Glutamatergic neuron (in vitro differentiated cells): Measurements from ENCODE around the gene CCDC178. TPM values are rescaled to one million over a fixed set of nuclear protein-coding genes. Genes with fewer than 3 reads are reported as not detected.

Experiments used
- DNase-seq: peaks from one replicate; pipeline ENCODE4 v3.0.0; 2022
- H3K27ac Mint-ChIP-seq: one replicate; pipeline ENCODE4 v1.8.0; 2020; ENCODE audit warnings: mild to moderate bottlenecking, mixed read lengths, inconsistent platforms; ENCODE audit not compliant: unreplicated experiment
- H3K27me3 Mint-ChIP-seq: one replicate; pipeline ENCODE4 v1.8.0; 2020; ENCODE audit warnings: mild to moderate bottlenecking, moderate library complexity, mixed read lengths, inconsistent platforms; ENCODE audit not compliant: unreplicated experiment
- H3K36me3 Mint-ChIP-seq: one replicate; pipeline ENCODE4 v1.8.0; 2020; ENCODE audit warnings: mild to moderate bottlenecking, mixed read lengths, inconsistent platforms; ENCODE audit not compliant: unreplicated experiment
- H3K4me1 Mint-ChIP-seq: one replicate; pipeline ENCODE4 v1.8.0; 2020; ENCODE audit warnings: mild to moderate bottlenecking, low read depth, mixed read lengths, inconsistent platforms; ENCODE audit not compliant: unreplicated experiment
- H3K4me3 Mint-ChIP-seq: one replicate; pipeline ENCODE4 v1.8.0; 2020; ENCODE audit warnings: mild to moderate bottlenecking, mixed read lengths, inconsistent platforms; ENCODE audit not compliant: unreplicated experiment
- H3K9me3 Mint-ChIP-seq: one replicate; pipeline ENCODE4 v1.8.0; 2020; ENCODE audit warnings: mild to moderate bottlenecking, moderate library complexity, mixed read lengths, inconsistent platforms; ENCODE audit not compliant: unreplicated experiment
- total RNA-seq: library from RNA; stranded (reverse); fragmentation: NEBNext Ultra II Directional; extraction: Animal tissue kit (Norgen Biotek cat#: 25700); gene quantifications from one replicate; pipeline ENCODE4 v1.2.1, GENCODE V29; 2021; ENCODE audit not compliant: unreplicated experiment
- TF ChIP-seq, protein P1 (sequence below): fragments of 200-600 bp; sonication (generic); IDR thresholded peaks from one replicate; pipeline ENCODE4 v1.5.0; 2021; ENCODE audit not compliant: partially characterized antibody, unreplicated experiment

Gene CCDC178
- total RNA-seq, 1 donor from 2014 or later: not detected

DNA sequence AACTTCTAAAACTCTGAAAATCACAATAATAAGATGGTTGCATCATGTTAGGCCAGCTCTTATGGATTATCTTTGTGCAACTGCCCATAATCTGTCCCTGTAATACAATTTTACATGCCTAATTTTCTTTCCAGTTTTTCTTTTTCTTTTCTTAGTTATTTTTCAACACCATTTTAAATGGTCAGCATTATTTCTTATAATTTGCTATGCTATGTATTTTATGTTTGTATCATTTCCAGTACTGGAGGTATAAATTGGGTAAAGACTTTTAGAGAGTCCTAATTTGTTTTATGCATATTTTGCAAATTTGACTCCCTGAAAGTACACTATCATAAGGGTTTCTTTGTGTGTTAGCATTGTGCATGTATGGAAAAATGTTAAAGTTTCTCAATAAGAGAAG, 333.0 kb downstream of the CCDC178 start:
- DNase-seq: no peak
- H3K36me3 Mint-ChIP-seq: no peaks in the 10 kb centered on the region
- no peak overlapping the region for H3K4me3 Mint-ChIP-seq
- H3K27ac Mint-ChIP-seq: no peak overlapping the region
- TF ChIP-seq, protein P1, sequence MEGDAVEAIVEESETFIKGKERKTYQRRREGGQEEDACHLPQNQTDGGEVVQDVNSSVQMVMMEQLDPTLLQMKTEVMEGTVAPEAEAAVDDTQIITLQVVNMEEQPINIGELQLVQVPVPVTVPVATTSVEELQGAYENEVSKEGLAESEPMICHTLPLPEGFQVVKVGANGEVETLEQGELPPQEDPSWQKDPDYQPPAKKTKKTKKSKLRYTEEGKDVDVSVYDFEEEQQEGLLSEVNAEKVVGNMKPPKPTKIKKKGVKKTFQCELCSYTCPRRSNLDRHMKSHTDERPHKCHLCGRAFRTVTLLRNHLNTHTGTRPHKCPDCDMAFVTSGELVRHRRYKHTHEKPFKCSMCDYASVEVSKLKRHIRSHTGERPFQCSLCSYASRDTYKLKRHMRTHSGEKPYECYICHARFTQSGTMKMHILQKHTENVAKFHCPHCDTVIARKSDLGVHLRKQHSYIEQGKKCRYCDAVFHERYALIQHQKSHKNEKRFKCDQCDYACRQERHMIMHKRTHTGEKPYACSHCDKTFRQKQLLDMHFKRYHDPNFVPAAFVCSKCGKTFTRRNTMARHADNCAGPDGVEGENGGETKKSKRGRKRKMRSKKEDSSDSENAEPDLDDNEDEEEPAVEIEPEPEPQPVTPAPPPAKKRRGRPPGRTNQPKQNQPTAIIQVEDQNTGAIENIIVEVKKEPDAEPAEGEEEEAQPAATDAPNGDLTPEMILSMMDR: no peak
- H3K27me3 Mint-ChIP-seq: no peaks in the 10 kb centered on the region
- no peaks in the 10 kb centered on the region for H3K9me3 Mint-ChIP-seq
- H3K4me1 Mint-ChIP-seq: no peaks in the 10 kb centered on the region

DNA sequence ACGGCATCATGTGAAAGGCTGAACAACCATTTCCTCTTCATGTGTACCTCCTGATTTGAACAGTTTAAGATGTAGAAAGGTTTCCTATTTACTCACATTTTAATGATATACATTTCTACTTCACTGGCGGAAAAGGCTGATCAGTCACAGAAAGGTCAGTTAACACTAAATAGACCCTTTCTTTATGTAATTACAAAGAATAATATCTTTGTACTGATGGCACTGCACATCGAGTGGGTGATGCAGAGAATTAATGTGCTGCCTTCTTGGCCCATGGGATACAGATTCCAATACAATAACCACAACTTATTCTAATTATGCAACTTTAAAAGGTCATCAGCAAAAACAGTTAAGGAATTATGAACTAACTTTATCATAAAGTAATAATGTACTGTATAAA, 339.2 kb downstream of the CCDC178 start:
- Mint-ChIP-seq H3K4me3 (no peak overlapping the region), H3K27me3 (no peaks in the 10 kb centered on the region), H3K36me3 (no peaks in the 10 kb centered on the region), H3K27ac (no peak overlapping the region), H3K9me3 (no peaks in the 10 kb centered on the region), H3K4me1 (peaks cover 5% of the 10 kb centered on the region)
- no peak for DNase-seq
- TF ChIP-seq, protein P1: no peak

DNA sequence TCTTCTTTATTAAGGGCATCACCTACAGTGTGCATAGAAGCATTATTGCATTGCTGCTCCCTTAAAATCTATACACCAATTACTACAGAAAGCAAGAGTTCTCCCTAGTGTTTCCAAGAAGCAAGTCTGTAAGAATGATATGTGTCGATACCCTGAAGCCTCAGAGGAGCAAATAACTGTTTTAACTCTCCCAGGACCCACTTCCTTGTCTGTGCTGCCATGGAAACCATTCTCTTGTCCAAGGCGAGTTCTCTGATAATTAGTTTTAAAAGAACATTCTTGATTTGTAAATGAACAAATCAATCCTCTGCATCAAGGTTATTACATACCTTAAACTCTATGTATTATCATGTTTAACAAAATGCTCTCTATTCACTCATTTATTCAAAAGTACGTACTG, 340.9 kb downstream of the CCDC178 start:
- H3K27ac Mint-ChIP-seq: no peak overlapping the region
- no peaks in the 10 kb centered on the region for H3K36me3 Mint-ChIP-seq
- TF ChIP-seq, protein P1: no peak

DNA sequence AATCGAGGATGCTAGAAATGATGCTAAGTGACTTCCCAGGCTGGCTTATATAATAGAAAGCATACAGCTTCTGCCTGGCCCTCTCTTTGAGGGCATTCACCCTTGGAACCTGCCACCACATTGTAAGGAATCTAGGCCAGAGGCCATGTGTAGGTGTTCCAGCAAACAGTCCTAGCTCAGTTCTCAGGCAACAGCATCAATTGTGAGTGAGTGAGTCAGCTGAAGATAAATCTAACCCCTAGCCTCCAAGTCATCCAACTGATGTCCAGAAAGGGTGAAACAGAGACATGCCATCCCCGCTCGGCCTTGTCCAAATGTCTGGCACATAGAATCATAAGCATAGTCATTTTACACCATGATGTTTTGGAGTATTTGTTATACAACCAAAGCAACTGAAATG, 343.4 kb downstream of the CCDC178 start:
- peaks cover 5% of the 10 kb centered on the region for H3K4me1 Mint-ChIP-seq
- DNase-seq: no peak
- no peak overlapping the region for H3K27ac Mint-ChIP-seq
- H3K4me3 Mint-ChIP-seq: no peak overlapping the region
- TF ChIP-seq, protein P1: no peak
- no peaks in the 10 kb centered on the region for H3K27me3 Mint-ChIP-seq
- H3K9me3 Mint-ChIP-seq: no peaks in the 10 kb centered on the region
- H3K36me3 Mint-ChIP-seq: no peaks in the 10 kb centered on the region

More for the DNA sequence above, 340.9 kb downstream of the CCDC178 start:
- Mint-ChIP-seq H3K4me3 (no peak overlapping the region), H3K27me3 (no peaks in the 10 kb centered on the region), H3K9me3 (no peaks in the 10 kb centered on the region), H3K4me1 (peaks cover 5% of the 10 kb centered on the region)
- no peak for DNase-seq

DNA sequence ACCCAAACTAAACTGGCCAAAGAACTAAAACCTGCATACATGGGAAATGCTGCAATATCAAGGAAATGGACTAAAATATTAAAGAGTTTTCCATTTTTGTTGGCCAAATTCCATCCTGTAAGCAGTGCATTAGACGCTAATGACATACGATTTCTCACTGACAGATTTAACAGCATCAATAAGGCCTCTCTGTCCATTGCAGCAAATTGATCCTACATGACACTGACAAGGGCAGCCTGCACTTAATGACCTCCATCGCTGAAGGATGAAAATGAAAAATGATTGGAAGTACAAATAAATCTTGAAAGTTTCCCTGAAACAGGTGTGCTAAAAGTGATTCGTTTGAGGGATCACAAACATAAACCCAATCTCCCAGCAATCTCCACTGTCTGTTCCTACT, 350.1 kb downstream of the CCDC178 start:
- Mint-ChIP-seq H3K36me3 (no peaks in the 10 kb centered on the region), H3K9me3 (no peaks in the 10 kb centered on the region), H3K4me3 (no peak overlapping the region), H3K27ac (no peak overlapping the region), H3K4me1 (no peaks in the 10 kb centered on the region), H3K27me3 (no peaks in the 10 kb centered on the region)
- DNase-seq: no peak
- TF ChIP-seq, protein P1: no peak
